Measurements from ENCODE around the gene BNC2. TPM values are rescaled to one million over a fixed set of nuclear protein-coding genes. Genes with fewer than 3 reads are reported as not detected.

The BNC2 gene
- total RNA-seq, 1 donor from 2014 or later = 5.4 TPM

DNA sequence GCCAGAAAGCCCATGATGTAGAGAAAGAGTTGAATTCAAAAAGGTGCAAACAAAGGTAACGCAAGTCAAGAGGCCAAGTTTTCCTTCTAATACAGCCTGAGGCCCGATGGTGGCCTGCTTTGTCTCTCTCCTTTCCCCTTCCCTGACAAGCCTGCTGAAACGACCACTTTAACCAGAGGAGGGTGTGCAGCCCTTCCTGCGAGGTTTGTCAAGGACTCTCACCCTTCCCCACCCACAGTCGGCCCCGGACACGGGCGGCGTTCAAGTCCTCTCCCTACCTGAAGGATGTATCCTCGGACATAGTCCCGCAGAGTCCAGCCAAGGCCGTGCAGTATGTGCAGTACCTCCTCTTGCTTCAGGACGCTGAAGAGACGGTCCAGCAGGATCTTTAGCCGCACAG is 318.2 kb downstream of the BNC2 start:
- DNase-seq (ENCODE audit: low read depth, low spot score) = no peak
- Mint-ChIP-seq H3K27me3 (ENCODE audit: low read depth) (no peaks in the 10 kb centered on the region), H3K27ac (ENCODE audit: unreplicated experiment) (no peak overlapping the region), H3K36me3 (ENCODE audit: low read depth) (no peaks in the 10 kb centered on the region), H3K4me1 (no peaks in the 10 kb centered on the region), H3K9me3 (no peaks in the 10 kb centered on the region), H3K4me3 (no peak overlapping the region)
- TF ChIP-seq, protein P1, sequence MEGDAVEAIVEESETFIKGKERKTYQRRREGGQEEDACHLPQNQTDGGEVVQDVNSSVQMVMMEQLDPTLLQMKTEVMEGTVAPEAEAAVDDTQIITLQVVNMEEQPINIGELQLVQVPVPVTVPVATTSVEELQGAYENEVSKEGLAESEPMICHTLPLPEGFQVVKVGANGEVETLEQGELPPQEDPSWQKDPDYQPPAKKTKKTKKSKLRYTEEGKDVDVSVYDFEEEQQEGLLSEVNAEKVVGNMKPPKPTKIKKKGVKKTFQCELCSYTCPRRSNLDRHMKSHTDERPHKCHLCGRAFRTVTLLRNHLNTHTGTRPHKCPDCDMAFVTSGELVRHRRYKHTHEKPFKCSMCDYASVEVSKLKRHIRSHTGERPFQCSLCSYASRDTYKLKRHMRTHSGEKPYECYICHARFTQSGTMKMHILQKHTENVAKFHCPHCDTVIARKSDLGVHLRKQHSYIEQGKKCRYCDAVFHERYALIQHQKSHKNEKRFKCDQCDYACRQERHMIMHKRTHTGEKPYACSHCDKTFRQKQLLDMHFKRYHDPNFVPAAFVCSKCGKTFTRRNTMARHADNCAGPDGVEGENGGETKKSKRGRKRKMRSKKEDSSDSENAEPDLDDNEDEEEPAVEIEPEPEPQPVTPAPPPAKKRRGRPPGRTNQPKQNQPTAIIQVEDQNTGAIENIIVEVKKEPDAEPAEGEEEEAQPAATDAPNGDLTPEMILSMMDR (conservative IDR thresholded peaks at IDR 0.05) = no peak

DNA sequence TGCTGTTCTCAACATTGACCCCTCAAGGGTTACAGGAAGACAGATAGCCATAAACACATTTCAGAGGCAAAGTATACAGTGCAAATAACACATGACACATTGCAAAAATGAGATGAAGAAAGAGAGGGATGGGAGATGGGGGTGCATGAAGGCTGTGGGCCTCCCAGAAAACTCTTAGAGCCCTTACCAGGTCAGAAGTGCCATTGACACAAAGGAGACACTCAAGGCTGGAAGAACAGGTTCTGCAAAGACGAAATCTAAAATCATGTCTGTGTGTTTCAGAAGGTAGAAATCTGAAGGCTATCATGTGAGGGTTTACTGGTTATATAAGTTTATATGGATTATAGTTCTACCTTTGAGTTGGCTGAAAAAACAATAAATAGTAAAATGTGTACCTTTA is 318.8 kb downstream of the BNC2 start:
- no peak for DNase-seq (ENCODE audit: low read depth, low spot score)
- Mint-ChIP-seq H3K4me1 (no peaks in the 10 kb centered on the region), H3K27me3 (ENCODE audit: low read depth) (no peaks in the 10 kb centered on the region), H3K36me3 (ENCODE audit: low read depth) (no peaks in the 10 kb centered on the region), H3K9me3 (no peaks in the 10 kb centered on the region), H3K27ac (ENCODE audit: unreplicated experiment) (no peak overlapping the region), H3K4me3 (no peak overlapping the region)
- TF ChIP-seq, protein P1 (conservative IDR thresholded peaks at IDR 0.05) = no peak

DNA sequence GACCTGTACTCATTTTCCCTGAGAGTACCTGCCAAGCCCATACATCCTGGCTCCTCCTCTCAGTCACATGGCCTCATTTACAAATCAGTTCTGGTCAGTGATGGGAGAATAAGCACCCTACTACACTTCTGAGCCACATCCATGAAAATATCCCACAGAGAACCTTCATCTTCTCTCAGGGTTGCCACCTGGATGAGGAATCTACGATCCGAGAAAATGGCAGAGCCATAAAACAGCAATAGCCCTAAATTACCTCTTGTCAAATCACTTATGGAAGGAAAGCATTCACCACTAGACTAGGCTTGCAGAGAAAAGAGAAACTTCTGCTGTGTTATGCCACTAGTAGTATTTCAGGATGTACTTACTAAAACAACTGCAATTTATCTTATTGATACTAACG is 324.8 kb downstream of the BNC2 start:
- no peak for DNase-seq (ENCODE audit: low read depth, low spot score)
- H3K36me3 Mint-ChIP-seq (ENCODE audit: low read depth) = no peaks in the 10 kb centered on the region
- H3K27ac Mint-ChIP-seq (ENCODE audit: unreplicated experiment) = no peak overlapping the region
- H3K9me3 Mint-ChIP-seq = no peaks in the 10 kb centered on the region
- H3K4me1 Mint-ChIP-seq = peaks cover 11% of the 10 kb centered on the region
- no peaks in the 10 kb centered on the region for H3K27me3 Mint-ChIP-seq (ENCODE audit: low read depth)
- TF ChIP-seq, protein P1 (conservative IDR thresholded peaks at IDR 0.05) = no peak
- H3K4me3 Mint-ChIP-seq = no peak overlapping the region

DNA sequence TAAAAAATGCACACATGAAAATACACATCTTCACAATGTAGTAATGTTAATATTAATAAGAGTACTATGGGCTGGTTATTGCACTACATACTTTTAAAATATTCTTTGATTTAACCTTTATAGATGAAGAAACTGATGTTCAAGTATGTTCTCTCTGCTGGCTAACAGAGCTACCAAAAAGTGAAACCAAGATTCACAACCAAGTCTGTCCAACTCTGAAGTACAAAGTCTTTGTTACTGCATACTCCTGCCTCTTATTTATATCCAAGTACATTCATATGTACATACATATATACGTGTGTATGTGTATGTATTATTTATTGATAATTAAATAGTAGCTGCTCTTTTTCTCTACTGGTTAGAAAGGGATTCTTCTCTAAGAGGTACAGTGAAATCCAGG is 325.6 kb downstream of the BNC2 start:
- Mint-ChIP-seq H3K27ac (ENCODE audit: unreplicated experiment) (no peak overlapping the region), H3K9me3 (no peaks in the 10 kb centered on the region), H3K27me3 (ENCODE audit: low read depth) (no peaks in the 10 kb centered on the region), H3K4me3 (no peak overlapping the region), H3K36me3 (ENCODE audit: low read depth) (no peaks in the 10 kb centered on the region), H3K4me1 (peaks cover 14% of the 10 kb centered on the region)
- TF ChIP-seq, protein P1 (conservative IDR thresholded peaks at IDR 0.05) = no peak
- DNase-seq (ENCODE audit: low read depth, low spot score) = no peak

DNA sequence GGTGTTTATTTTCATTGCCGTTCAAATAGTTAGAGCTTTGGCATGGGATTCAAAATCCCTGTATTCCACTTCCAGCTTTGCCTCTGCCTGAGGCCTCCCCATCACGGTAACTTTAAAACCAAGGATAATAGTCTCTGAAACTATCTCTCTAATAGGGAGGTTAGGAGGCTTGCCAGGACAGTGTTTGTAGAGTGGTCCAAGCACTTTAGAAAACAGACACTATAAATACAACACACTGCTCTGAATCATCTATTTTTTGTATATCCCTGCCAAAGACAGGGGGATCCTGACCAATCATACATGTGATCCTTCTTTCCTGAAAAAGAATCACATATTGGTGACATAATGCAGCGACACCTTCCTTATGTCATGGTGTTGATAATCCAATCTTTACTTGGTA is 326.8 kb downstream of the BNC2 start:
- Mint-ChIP-seq H3K27me3 (ENCODE audit: low read depth) (no peaks in the 10 kb centered on the region), H3K27ac (ENCODE audit: unreplicated experiment) (no peak overlapping the region), H3K9me3 (no peaks in the 10 kb centered on the region), H3K4me1 (peaks cover 14% of the 10 kb centered on the region), H3K36me3 (ENCODE audit: low read depth) (no peaks in the 10 kb centered on the region), H3K4me3 (no peak overlapping the region)
- no peak for DNase-seq (ENCODE audit: low read depth, low spot score)
- TF ChIP-seq, protein P1 (conservative IDR thresholded peaks at IDR 0.05) = no peak

DNA sequence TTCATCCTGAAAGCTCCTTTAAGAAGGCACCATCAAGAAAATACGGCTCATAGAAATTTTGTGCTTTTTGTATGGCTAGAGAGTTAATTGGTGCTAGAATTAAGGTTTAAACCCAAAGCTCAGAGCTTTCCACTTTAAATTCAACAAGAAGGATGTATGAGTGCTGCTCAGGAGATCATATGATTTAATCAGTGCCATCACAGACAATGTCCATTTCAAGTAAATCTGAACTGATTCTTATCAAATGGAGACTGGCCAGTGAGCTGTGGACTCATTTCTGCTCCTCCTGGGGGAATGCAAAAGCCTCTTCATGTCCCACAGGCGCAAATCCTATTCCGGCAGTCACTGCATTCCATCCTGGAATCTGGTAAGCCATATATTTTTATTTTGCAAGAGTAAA is 327.2 kb downstream of the BNC2 start:
- TF ChIP-seq, protein P1 (conservative IDR thresholded peaks at IDR 0.05) = no peak
- no peak for DNase-seq (ENCODE audit: low read depth, low spot score)
- peak overlapping the region; percentile 36 for H3K27ac Mint-ChIP-seq (ENCODE audit: unreplicated experiment)
- peaks cover 14% of the 10 kb centered on the region for H3K4me1 Mint-ChIP-seq
- no peaks in the 10 kb centered on the region for H3K27me3 Mint-ChIP-seq (ENCODE audit: low read depth)
- H3K9me3 Mint-ChIP-seq = no peaks in the 10 kb centered on the region
- H3K4me3 Mint-ChIP-seq = no peak overlapping the region
- no peaks in the 10 kb centered on the region for H3K36me3 Mint-ChIP-seq (ENCODE audit: low read depth)
